COLO668 (cell line): ENCODE results near the gene SLX9.

ENCODE experiments used
- DNase-seq: peaks from one replicate; lab custom pipeline; 2025; ENCODE audit not compliant: unreplicated experiment; lab: John Stamatoyannopoulos, UW

Gene SLX9

DNA sequence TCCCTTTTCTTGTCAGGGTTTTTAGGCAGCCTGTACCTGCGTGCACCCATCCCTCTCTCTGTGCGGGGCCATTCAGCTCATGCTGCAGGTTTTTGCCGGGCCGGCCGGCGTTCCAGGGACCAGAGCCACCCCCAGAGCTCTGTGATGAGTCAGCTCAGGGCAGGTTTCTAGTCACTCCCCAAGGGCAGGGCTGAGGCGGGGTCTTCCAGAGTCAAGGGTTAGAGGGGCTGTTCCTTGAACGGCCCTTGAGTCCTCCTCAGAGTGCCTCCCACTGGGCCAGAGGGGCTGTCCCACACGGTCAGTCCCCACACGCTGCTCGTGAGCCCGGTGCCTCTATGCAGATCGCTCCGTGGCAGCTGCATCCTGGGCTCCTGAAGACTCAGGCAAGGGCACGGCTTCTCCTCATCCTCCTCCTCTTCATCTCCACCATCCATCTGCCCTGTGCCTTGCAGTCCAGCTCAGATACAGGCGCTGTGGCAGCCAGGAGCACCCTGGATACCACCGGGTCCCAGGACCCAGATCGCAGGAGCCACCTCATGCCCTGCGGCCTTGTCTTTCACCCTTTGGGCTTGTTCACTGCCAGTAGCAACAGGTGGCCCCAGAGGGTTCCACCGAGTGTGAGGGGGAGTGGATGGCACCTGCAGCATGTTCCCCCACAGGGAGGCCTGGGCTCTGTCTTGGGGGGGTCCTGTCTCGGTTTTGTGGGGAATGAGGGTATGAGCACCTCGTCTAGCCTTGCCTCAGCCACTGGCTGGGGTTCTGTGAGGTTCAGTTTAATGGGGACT, 17.4 kb downstream of the SLX9 start:
- no peak for DNase-seq

DNA sequence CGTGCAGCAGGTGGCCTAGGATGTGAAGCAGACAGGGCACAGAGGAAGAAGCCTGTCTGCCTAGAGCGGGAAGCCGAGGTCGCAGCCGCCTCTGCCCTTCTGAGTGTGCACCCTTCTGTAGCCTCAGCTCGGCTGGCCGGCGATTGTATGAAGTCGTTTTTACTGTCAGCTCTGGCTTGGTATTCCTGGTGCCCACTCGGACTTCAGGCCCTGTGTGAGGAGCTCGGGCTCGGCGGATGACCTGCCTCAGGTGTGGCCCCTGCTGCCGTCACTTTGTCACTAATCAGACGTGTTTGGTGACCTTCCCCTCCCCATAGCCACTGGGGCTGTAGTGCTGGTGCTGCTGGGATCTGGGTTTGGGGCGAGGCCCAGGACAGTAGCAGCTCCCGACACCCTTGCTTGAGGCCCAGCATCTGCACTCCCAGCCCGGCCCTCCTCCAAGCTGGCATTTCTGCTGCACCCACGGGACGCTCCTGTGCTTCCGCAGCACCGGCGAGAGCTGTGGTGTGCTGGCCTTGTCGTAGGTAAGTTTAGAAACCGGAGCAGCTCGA, 18.1 kb downstream of the SLX9 start:
- no peak for DNase-seq

- DNase-seq, result no peak
These were observed 18.8 kb downstream of the SLX9 start for GRCh38 chr21:44958471-44959191.

DNA sequence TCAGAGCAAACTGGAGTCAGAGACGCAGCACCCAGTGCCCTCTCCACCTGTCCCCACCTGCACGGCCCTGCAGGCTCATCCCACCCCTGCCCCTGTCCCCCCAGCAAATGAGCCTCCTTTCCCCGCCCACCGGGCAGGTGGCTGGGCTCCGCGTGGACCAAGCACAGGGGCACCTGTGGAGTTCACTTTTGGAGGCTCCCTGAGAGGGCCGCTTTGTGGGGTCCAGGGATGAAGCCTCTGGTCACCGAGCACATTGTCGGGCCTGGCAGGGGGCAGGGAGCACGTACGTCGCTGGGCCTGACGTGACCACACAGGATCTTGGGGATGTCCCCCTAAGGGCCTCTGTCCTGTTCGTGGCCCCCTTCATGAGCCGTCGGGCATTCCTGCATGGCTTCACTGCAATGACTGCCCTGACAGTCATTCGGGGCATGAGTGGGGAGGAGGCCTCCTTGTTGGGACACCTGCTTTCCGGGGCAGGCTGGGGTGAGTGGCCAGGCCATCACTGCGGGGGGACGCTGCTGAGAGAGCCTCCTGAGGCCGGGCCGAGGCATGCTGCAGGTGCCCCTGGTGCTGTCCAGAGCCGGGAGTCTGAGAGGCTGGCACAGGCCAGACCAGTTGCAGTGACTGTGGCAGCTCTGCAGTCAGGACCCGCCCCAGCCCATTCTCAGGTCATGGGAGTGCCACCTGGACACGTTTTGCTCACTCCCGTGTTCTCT, 19.7 kb downstream of the SLX9 start:
- DNase-seq, result no peak

- DNase-seq, result no peak
These were observed 20.6 kb downstream of the SLX9 start for GRCh38 chr21:44960141-44961092.

DNA sequence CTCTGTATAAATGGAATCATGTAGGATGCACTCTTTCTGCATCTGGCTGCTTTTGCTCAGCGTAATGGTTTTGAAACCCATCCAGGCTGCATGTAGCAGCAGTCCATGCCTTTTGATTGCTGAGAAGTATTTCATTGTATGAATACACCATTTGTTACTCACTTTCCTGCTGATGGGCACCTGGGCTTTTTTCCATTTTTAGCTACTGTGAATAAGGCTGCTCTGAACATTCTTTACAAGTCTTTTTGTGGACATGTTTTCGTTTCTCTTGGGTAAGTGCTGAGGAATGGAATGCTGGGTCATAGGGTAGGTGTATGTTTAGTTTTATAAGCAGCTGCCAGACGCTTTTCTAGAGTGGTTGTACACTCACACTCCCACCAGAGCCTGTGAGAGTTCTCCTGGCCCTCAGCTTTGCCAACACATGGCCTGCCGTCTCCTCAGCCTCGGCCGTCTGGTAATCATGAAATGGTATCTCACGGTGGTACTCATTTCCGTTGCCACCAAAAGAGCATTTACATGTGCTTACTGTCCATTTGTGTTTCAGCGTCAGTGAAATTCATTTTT, 22.7 kb downstream of the SLX9 start:
- no peak for DNase-seq

DNA sequence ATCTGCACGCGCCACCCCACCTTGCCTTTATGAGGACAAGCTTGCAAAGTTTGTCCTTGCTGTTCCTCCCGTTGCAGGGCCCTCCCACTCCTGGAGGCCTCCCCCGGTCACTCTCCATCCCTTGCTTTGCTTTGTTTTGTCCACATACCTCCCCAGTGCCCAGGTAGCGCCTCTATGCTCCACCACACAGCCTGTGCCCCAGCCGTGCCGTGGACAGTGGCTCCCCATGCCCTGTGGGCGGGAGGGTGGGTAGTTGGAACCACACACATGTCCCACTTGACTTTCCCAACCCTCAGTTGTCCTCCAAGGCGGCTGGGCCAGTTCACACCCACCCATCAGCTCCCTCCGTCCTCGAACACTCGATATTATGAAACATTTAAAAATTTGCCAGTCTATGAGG, 24.6 kb downstream of the SLX9 start:
- DNase-seq, result no peak

DNA sequence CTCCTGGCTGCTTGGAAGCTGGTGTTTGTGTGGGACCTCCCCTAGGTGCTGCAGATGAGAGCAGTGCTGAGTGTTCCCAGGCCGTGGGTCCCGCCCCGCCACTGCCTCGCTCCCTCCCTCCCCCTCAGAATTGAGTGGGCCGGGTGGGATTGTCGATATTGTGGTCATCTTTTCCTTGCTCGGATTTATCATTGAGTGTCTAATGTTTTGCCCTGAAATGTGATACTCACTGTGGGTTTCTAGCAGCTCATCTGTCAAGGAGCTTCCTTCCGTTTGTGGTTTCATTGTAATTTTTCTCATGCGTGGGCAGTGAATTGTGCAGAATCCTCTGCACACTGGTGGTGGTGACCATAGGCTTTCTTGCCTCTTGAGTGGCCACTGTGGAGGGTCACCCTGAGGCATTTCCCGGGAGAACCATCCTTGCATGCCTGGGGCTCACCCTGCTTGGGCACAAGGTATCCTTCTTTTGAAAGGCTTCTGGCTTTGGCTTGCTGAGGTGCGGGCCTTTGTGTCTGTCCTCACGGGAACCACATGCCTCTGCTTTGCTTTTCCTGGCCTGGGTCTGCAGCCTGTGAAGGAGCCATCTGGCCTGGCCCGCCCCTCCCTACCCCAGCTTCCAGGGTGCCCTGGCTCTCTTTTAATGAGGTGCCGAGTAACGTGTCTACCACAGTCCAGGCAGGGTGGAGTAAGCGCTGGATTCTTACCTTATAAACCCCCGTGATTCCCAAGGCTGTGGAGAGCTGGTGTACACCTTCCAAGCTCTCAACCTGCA, 25.6 kb downstream of the SLX9 start:
- no peak for DNase-seq

- DNase-seq, result no peak
These were observed 26.6 kb downstream of the SLX9 start for GRCh38 chr21:44966135-44967081.

GRCh38 chr21:44967082-44968047, 27.5 kb downstream of the SLX9 start:
- no peak for DNase-seq

DNA sequence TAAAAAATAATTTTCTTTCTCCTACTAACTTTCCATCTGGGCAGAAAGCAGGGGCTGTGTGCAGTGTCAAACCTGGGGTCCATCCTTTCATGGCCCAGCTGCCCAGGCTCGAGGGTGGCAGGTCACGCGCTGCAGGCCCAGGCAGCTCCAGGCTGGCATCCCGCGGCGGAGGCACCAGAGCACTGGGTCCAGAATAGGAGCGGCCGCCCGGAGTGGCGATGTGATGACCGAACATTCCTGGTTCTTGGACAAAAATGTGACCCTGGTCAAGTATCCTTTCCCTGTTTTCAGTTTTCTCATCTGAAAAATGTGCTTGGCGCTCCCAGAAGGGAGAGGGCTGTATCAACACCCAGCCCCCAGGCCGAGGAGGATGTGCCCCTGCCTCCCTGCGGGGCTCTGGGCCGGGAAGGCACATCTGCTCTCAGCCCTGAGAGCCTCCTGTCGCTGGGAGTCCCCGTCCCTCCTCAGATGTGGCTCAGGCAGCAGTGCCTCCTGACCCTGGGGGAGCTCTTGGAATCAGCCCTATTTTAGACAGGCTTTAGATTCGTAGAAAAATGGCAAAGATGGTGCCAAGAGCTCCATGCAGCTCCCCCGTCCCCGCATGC, 29.3 kb downstream of the SLX9 start:
- no peak for DNase-seq

GRCh38 chr21:44969931-44970755, 30.3 kb downstream of the SLX9 start:
- DNase-seq, result no peak

GRCh38 chr21:44970766-44971671, 31.2 kb downstream of the SLX9 start:
- DNase-seq, result no peak

DNA sequence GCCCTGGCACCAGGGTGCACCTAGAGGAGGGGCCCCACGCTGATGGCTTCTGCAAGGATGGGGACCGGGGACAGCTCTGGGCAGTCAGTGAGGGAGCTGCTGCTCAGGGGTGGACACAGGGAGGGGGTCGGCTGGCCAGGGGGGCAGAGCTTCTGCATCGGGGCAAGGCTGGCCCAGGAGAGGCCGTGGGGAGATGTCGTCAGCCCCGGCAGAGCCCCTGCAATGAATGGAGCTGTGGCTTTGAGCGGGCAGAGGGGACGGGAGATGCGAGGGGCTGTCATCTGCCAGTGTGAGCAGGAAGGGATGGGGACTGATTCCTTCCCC, 31.8 kb downstream of the SLX9 start:
- DNase-seq, result no peak

DNA sequence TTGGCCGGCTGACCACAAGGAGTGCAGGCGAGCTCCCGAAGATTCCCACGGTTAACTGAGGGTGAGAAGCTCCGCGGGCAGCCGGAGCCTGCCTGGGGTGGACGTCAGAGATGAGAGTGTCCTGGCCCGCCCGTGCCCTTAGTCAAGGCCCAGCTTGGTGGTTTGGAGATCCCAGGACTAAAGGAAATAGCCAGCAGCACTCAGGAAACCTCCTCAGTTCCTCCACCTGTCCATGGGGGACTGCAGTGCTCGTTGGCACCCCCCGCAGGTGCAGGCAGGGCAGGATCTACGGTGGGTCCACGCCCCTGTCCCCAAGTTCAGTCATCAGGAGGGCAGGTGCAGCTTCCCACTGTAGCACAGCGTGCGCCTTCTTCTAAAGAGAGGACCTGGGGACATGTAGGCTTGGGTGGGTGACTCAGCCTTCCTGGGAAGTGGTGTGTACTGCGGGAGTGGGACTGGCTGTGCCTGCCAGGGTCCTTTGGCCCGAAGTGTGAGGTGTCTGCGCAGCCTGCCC, 32.5 kb downstream of the SLX9 start:
- DNase-seq, result no peak
